NOMO-1 treated with dmso at 0.1 percent for 144 hours (cell line): Measurements from ENCODE around the gene CREB3L2.

Experiments
- DNase-seq: peaks from one replicate; lab custom pipeline; 2025; ENCODE audit not compliant: unreplicated experiment; lab: John Stamatoyannopoulos, UW

Gene CREB3L2

GRCh38 chr7:137878333-137878961, 123.4 kb downstream of the CREB3L2 start:
- no peak for DNase-seq

DNA sequence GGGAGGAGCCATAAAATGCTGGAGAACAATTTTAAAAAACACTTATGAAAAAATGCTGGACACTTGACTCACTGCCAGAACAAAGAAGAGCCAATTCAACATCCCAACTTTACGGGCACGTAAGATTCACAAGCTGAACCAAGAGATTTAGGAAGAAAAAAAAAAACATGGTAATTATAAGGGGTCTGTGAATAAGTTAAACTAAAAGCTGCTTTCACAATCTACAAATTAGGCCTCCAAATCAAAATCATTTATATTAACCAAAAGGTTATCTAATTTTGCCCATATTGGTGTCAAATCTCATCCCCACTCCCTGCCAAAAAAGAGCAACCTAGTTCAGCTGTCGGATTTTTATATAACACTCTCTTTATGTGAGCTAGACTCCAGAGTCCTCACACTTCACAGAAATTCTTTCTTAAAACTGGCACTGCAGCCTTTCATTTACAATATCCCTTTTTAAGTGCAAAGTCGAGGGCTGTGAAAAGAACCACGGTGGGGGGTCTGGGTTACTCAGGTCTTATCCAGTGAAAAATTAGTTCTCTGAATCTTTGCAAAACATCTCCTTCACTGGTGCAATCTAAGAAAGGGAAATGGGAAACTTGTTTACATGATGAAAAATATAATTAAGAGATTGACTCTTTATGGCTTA, 124.7 kb downstream of the CREB3L2 start:
- DNase-seq: no peak

GRCh38 chr7:137875746-137876145, 126.1 kb downstream of the CREB3L2 start:
- no peak for DNase-seq

DNA sequence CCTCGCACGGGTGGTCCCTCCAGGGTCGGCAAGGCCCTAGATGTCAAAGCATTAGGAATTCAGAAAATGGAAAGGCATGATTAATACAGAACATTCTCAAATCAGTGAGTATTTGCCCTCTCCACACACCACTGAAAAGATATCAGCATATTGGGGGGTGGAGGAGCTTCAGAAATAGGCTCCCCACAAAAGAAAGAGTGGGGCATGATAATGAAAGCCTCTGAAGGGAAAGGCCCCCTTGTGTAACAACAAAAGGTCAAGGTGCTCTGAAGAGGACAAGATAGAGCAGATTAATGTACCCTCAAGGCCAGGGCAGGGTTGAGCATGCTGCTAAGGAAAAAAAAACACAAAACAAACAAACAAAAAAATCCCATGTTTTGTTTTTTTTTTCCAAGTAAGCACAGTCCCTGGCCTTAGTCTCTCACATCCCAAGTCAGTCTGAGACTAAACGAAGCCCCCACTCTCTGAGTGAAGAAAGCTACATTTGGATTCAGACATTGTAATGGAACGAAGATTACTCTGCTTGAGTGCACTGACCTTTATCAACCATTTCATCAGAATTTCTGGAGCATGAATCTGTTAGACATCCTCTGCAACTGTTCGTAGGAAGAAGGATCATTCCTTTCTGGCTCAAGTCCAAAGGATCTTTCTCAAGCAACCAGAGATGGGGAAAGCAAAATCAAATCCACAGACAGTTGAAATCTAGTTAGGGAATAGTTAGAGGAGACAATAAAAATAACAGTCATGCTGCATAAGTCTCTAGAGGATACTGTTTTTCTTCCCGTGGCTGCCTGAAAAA, 127.7 kb downstream of the CREB3L2 start:
- DNase-seq: no peak

GRCh38 chr7:137873524-137873923, 128.4 kb downstream of the CREB3L2 start:
- DNase-seq: no peak

GRCh38 chr7:137871170-137871915, 130.5 kb downstream of the CREB3L2 start:
- DNase-seq: no peak

GRCh38 chr7:137870684-137871083, 131.2 kb downstream of the CREB3L2 start:
- DNase-seq: no peak

- no peak for DNase-seq
Measured at GRCh38 chr7:137870078-137870477, 131.8 kb downstream of the CREB3L2 start.

GRCh38 chr7:137869260-137869659, 132.6 kb downstream of the CREB3L2 start:
- DNase-seq: no peak

GRCh38 chr7:137867289-137867688, 134.6 kb downstream of the CREB3L2 start:
- DNase-seq: no peak

DNA sequence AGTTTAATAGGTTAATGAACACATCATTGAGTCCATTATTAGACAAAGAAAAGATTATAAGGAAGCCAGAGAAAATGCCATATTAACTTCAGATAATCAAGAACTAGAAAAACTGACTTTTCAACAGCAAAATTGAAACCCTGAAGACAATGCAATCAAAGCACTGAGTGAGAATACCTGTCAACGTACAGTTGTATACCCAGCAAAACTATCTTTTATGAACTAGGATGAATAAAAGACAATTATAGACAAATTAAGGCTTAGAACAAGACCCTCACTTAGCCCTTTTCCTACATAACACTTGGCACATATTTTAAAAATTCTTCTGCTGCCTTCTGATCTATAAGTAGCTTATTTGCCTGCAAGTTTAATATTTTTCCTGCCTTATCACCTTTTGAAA, 136.1 kb downstream of the CREB3L2 start:
- DNase-seq: no peak

- no peak for DNase-seq
Measured at GRCh38 chr7:137862964-137863363, 138.9 kb downstream of the CREB3L2 start.

DNA sequence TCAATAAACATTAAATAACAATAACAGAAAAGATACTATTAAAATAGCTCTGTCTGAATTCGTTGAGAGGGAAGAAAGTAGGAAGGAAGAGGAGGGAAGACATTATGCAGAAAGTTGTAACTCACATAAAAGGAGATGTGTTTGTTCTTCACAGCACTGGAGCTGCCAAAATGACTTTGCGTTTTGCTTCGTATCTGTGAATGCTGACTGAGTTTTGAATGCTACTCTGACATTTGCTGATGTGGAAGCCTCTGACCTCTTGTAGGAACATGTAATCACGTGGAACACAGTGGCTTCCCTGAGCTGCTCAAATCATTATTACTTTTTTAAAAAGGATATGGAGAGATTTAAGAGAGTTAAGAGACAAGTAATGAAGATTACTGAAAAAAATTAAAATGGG, 139.5 kb downstream of the CREB3L2 start:
- DNase-seq: no peak

DNA sequence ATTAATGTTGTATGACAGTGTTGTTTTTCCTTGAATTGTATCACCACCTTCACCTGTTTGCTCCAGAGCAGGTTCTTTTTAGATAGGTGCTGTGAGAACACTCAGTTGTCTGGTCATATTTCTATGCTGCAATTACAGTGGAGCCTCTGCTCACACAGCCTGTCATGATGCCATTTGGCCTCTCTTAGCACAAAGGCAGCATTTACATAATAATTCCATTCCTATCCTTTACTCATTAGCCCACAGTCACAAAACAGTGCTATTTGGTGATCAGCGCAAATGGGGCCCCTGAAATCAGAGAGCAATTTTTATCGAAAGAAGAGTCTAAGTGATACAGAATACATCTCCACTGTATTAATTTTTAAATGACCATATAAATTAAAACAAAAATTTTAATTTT, 141.3 kb downstream of the CREB3L2 start:
- no peak for DNase-seq

DNA sequence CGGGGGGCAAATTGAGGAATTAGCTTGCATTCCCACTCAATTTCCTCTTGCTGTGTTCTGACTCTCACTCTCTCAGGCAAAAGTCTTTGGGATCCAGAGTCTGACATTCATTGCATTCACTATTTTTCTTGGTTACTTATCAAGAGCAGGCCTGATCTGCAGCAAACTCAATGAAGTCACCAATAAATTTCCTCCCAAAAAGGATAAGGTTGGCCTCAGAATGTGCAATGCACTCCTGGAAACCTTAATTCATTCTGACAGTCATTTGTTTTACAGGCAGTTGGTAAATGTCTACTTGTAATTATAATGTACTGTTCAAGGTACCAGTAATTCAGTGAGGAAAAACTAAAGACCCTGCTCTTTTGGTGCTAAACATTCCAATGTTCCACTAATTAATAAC, 148.8 kb downstream of the CREB3L2 start:
- DNase-seq: no peak

- DNase-seq: no peak
Measured at GRCh38 chr7:137852108-137852507, 149.8 kb downstream of the CREB3L2 start.

DNA sequence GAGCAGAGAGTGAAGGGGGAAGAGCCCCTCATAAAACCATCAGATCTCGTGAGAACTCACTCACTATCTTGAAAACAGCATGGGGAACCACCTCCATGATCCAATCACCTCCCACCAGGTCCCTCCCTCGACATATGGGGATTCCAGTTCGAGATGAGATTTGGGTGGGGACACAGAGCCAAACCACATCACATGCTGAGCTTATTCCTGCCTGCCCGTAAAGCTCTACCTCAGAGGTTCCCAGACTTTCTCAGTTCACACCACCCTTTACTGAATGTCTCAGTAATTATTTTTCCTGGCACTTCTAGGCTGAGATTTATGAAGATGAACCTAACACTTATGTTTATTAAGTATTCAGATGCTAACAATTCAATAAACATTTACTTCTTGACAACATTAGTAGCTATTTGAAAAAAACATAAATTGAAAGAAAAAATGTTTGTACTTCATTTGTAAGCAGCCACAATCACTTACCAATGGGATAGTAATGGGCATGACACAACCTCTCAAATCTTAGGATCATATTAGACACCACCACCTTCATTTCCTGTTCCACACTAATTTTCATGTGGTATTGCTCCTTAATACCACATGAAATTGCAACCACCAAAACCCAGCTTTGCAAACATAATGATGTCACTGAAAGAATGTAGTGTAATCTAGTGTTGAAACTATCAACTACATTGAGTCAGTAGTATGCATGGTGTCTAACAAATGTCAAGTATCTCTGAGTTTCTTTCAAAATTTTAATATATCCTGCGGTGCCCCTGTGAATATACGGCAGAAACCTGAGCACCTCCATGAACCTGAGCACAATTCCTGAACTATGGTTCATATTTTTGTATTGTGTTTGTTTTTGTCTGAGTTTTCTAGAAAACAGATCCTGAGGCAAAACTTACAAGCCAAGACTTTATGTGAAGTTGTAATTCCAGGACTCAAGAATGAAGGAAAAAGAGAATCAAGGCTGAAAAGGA, 150.6 kb downstream of the CREB3L2 start:
- no peak for DNase-seq

DNA sequence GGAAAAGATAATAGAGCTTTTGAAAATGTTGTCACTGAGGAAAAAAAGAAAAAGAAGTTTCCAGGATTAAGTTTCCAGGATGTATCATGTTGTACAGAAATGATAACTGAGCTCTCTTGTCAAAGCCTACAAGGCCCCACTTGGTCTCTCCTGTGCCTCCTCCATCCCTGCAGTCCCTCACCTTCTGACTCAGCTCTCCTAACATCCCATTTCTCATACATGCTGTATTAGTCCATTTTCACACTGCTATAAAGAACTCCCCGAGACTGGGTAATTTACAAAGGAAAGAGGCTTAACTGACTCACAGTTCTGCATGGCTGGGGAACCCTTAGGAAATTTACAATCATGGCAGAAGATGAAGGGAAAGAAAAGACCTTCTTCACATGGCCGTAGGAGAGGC, 151.3 kb downstream of the CREB3L2 start:
- DNase-seq: no peak

- DNase-seq: no peak
Measured at GRCh38 chr7:137848095-137848494, 153.8 kb downstream of the CREB3L2 start.

- DNase-seq: no peak
Measured at GRCh38 chr7:137847568-137848050, 154.3 kb downstream of the CREB3L2 start.
